WERI-Rb-1 (cell line): ENCODE measurements around the gene WASL.

Source experiments
- DNase-seq: peaks from one replicate; pipeline ENCODE4 v3.0.0-alpha.2; 2020
- H3K27ac ChIP-seq: fragments of 250-450 bp; sonication (Bioruptor Pico); 2 replicates; pipeline ENCODE4 v1.5.1; 2020; ENCODE audit warnings: mild to moderate bottlenecking, moderate library complexity
- H3K27me3 ChIP-seq: fragments of 250-450 bp; sonication (Bioruptor Pico); 2 replicates; pipeline ENCODE4 v1.5.1; 2021; ENCODE audit warnings: mild to moderate bottlenecking, low read depth, moderate library complexity; ENCODE audit not compliant: insufficient read depth, severe bottlenecking
- H3K36me3 ChIP-seq: fragments of 250-450 bp; sonication (Bioruptor Pico); 2 replicates; pipeline ENCODE4 v1.5.1; 2020; ENCODE audit warnings: mild to moderate bottlenecking, moderate library complexity
- H3K4me3 ChIP-seq: 2 replicates; pipeline ENCODE4 v1.5.1; 2011; ENCODE audit warnings: low read depth, mild to moderate bottlenecking, control low read depth, low read length
- H3K9me3 ChIP-seq: fragments of 250-450 bp; sonication (Bioruptor Pico); 2 replicates; pipeline ENCODE4 v1.5.1; 2021; ENCODE audit warnings: mild to moderate bottlenecking, moderate library complexity; ENCODE audit not compliant: severe bottlenecking
- TF ChIP-seq, protein P1 (sequence below): IDR thresholded peaks from 2 replicates; pipeline ENCODE4 v1.5.1; 2011; ENCODE audit warnings: low read depth, mild to moderate bottlenecking, control low read depth, inconsistent platforms, low read length

Gene WASL

DNA sequence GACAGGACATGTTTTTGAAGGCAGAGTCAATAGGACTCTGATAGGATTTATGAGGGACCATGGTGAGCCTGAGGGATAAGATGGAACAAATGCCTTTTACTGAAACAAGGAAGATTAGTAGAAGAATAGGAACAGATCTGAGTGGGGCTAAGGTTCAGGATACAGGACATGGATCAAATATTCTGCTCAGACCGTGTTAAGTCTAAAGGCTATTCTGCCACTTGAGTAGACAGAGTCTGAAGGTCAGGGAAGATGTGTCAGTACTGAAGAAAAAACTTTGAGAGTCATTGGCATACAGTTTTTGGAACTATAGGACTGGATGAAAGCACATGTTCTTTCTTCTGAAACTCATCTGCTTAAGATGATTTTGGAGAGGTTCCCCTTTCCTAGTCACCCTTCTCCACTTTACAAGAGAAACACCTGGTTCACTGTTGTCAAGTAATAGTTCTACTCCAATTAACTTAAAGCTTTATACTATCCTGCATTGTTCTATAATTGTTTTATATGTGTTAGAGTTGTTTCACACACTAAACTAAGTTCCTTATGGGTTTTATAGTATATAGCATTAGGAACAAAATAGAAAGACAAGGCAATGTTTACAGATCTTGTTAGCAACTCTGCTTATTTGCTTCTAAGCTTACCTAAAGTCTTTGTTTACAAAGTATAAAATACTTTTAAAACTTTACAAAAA, 43.4 kb downstream of the WASL start:
- DNase-seq: no peak
- Histone ChIP-seq H3K4me3 (no peak overlapping the region), H3K27ac (no peak overlapping the region), H3K36me3 (peaks cover 35% of the 10 kb centered on the region), H3K27me3 (no peaks in the 10 kb centered on the region), H3K9me3 (no peaks in the 10 kb centered on the region)
- TF ChIP-seq, protein P1, sequence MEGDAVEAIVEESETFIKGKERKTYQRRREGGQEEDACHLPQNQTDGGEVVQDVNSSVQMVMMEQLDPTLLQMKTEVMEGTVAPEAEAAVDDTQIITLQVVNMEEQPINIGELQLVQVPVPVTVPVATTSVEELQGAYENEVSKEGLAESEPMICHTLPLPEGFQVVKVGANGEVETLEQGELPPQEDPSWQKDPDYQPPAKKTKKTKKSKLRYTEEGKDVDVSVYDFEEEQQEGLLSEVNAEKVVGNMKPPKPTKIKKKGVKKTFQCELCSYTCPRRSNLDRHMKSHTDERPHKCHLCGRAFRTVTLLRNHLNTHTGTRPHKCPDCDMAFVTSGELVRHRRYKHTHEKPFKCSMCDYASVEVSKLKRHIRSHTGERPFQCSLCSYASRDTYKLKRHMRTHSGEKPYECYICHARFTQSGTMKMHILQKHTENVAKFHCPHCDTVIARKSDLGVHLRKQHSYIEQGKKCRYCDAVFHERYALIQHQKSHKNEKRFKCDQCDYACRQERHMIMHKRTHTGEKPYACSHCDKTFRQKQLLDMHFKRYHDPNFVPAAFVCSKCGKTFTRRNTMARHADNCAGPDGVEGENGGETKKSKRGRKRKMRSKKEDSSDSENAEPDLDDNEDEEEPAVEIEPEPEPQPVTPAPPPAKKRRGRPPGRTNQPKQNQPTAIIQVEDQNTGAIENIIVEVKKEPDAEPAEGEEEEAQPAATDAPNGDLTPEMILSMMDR: no peak

DNA sequence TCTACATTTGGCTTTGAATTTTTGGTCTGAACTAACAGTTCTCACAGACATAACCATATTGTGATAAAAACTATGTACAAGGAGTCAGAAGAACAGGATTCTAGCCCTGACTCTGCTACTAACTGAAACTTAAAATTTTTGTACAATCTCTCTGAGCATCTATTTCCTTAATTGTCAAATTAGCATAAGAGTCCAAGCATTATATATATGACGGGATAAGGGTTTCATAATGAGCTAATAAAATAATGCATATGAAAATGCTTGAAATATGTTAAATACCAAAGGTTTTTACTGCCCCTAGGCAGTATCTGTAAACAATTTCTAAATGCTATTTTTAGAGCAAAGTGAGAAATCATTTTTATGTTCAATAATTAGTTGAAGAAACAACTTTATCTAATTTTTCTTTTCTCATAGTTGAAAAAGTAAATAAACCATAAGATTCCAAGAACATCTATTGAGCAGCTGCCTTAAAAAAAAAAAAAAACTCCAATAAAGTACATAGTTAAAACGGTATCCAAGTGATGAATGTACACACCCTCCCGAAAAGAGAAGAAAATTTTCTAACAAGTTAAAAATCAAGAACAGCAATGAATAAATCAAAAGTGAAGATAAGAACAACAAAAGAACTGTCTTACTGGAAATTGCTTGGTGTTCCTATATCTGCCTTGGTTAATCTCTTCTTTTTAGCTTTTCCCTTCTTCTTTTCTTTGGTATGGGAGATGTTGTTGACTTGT, 52.7 kb downstream of the WASL start:
- no peak overlapping the region for H3K27ac ChIP-seq
- no peak for DNase-seq
- no peaks in the 10 kb centered on the region for H3K27me3 ChIP-seq
- TF ChIP-seq, protein P1: no peak
- H3K4me3 ChIP-seq: no peak overlapping the region
- no peaks in the 10 kb centered on the region for H3K9me3 ChIP-seq
- peaks cover 44% of the 10 kb centered on the region for H3K36me3 ChIP-seq

DNA sequence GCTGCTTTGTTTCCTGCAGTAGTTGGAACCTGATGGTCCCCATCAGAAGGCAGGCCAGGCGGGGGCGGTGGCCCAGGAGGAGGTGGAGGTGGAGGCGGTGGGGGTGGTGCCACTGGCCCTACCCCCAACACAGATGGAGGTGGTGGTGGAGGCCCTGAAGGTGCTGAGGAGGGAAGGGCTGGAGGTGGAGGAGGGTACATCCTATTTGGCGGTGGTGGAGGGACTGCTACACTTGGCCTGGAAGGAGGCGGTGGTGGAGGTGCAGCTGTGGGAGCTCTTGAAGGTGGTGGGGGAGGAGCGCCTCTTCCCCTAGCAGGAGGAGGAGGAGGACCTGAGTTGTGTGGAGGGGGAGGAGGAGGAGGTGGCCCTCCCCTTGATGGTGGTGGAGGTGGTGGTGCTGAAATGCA, 56.3 kb downstream of the WASL start:
- Histone ChIP-seq H3K9me3 (no peaks in the 10 kb centered on the region), H3K27me3 (no peaks in the 10 kb centered on the region), H3K27ac (no peak overlapping the region), H3K36me3 (peaks cover 52% of the 10 kb centered on the region), H3K4me3 (no peak overlapping the region)
- DNase-seq: peak; percentile 21
- TF ChIP-seq, protein P1: no peak

DNA sequence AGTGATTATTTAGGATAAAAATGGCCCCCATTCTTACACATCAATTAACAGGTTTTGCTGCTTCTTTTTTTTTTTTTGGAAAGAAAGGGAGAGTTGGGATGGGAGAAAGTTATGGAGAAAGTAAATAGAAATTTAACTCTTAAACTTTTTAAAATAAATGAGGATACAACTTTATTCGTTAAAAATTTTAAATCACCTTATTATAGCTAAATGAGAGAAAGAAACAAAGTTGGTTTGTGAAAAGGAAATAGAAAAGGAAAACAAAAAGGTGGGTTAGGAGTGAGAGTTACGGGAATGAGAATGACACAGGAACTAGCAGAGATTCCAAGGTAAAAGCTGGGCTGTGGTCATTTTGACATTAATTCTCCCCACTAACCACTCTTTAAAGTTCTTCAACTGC, 58.3 kb downstream of the WASL start:
- no peak for DNase-seq
- no peak overlapping the region for H3K27ac ChIP-seq
- H3K36me3 ChIP-seq: peaks cover 45% of the 10 kb centered on the region
- H3K4me3 ChIP-seq: no peak overlapping the region
- no peaks in the 10 kb centered on the region for H3K27me3 ChIP-seq
- no peaks in the 10 kb centered on the region for H3K9me3 ChIP-seq
- TF ChIP-seq, protein P1: no peak

DNA sequence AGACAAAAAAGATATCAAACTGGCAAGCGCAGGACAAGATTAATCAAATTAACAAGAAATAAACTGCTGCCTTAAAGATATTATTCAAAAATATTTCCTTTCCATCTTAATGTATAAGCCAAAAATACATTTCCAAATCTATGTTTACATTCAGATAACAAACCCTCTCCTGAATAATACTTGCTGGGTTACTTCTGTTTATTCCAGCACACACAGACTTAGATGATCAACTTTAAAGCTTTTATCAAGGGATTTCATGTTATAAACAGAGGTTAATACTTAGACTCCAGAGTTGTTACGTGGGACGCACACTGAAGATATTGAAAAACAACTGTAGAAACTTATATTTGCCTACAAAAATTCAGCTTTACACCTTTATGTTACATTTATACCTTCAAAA, 59.6 kb downstream of the WASL start:
- Histone ChIP-seq H3K27ac (no peak overlapping the region), H3K4me3 (no peak overlapping the region), H3K36me3 (peaks cover 35% of the 10 kb centered on the region), H3K27me3 (no peaks in the 10 kb centered on the region), H3K9me3 (no peaks in the 10 kb centered on the region)
- DNase-seq: no peak
- TF ChIP-seq, protein P1: no peak
